ENCODE results near the gene PPP5C. TPM values are rescaled to one million over a fixed set of nuclear protein-coding genes. Genes with fewer than 3 reads are reported as not detected.

PPP5C gene
- total and polyA plus RNA-seq, 9 of the 15 experiments (the other 6 are each of a cell fraction or from before 2014, with no cell fraction given): 1.9 to 166 (median 108) TPM

DNA sequence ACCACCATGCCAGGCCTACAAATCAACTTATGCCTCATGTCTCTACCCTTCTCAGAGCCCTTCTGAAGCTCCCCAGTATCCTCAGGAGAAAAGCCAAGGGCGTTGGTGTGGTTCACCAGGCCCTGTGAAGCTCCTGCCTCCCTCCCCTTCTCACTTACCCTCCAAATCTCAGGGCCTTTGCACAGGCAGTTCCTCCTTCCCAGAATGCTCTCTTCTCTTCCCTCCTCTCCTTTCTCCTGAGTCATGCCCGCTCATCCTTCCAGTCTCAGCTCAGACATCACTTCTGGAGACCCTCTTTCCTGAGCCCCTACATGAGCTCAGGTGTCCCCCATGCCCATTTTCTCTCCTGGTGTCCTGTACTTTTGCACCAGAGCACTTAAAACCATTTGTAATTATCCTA, 29.5 kb upstream of the PPP5C start (continued):
- TF ChIP-seq CUX1 (CRISPR knock-in tag; IDR thresholded peaks at IDR 0.05): no peak
- no peak for TF ChIP-seq ZEB2 (IDR thresholded peaks at IDR 0.05)
- no peak for TF ChIP-seq SP2 (IDR thresholded peaks at IDR 0.05; ENCODE audit: extremely low read depth, low read depth, low read length, poor library complexity, severe bottlenecking)
- TF ChIP-seq NFIC (IDR thresholded peaks at IDR 0.05): no peak
- TF ChIP-seq MYNN (IDR thresholded peaks at IDR 0.05): no peak
- TF ChIP-seq MYNN (CRISPR knock-in tag; IDR thresholded peaks at IDR 0.05): no peak
- no peak for TF ChIP-seq YY1 (IDR thresholded peaks at IDR 0.05; ENCODE audit: borderline replicate concordance in 1 of 3, control insufficient read depth in 1 of 3, extremely low read depth in 1 of 3, insufficient read depth in 3 of 3, insufficient read length in 1 of 3, insufficient replicate concordance in 2 of 3, low read depth in 1 of 3, low read length in 2 of 3)
- no peak for TF ChIP-seq GTF2E2 (tag; IDR thresholded peaks at IDR 0.05)
- no peak for TF ChIP-seq SIN3B (IDR thresholded peaks at IDR 0.05; ENCODE audit: low read depth)
- no peak for TF ChIP-seq CHAMP1 (IDR thresholded peaks at IDR 0.05)
- no peak for TF ChIP-seq SETDB1 (IDR thresholded peaks at IDR 0.05; ENCODE audit: low read length)
- TF ChIP-seq, protein P1, sequence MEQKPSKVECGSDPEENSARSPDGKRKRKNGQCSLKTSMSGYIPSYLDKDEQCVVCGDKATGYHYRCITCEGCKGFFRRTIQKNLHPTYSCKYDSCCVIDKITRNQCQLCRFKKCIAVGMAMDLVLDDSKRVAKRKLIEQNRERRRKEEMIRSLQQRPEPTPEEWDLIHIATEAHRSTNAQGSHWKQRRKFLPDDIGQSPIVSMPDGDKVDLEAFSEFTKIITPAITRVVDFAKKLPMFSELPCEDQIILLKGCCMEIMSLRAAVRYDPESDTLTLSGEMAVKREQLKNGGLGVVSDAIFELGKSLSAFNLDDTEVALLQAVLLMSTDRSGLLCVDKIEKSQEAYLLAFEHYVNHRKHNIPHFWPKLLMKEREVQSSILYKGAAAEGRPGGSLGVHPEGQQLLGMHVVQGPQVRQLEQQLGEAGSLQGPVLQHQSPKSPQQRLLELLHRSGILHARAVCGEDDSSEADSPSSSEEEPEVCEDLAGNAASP (IDR thresholded peaks at IDR 0.05): no peak
- no peak for TF ChIP-seq ZBED1 (IDR thresholded peaks at IDR 0.05)
- TF ChIP-seq MAFG (tag; conservative IDR thresholded peaks at IDR 0.05): peak; percentile 34
- TF ChIP-seq, protein P2, sequence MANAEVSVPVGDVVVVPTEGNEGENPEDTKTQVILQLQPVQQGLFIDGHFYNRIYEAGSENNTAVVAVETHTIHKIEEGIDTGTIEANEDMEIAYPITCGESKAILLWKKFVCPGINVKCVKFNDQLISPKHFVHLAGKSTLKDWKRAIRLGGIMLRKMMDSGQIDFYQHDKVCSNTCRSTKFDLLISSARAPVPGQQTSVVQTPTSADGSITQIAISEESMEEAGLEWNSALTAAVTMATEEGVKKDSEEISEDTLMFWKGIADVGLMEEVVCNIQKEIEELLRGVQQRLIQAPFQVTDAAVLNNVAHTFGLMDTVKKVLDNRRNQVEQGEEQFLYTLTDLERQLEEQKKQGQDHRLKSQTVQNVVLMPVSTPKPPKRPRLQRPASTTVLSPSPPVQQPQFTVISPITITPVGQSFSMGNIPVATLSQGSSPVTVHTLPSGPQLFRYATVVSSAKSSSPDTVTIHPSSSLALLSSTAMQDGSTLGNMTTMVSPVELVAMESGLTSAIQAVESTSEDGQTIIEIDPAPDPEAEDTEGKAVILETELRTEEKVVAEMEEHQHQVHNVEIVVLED (CRISPR knock-in tag; IDR thresholded peaks at IDR 0.05): no peak
- TF ChIP-seq ZKSCAN8 (CRISPR knock-in tag; IDR thresholded peaks at IDR 0.05): no peak
- TF ChIP-seq XRCC5 (IDR thresholded peaks at IDR 0.05; ENCODE audit: low read depth, low read length): no peak
- no peak for TF ChIP-seq GATAD2B (IDR thresholded peaks at IDR 0.05; ENCODE audit: borderline replicate concordance)
